HepG2 (cell line): Measurements from ENCODE around the gene ESYT1. TPM values are rescaled to one million over a fixed set of nuclear protein-coding genes. Genes with fewer than 3 reads are reported as not detected.
A peak's percentile ranks its signal among the peaks of the same experiment; 100 is the strongest.

Experiments used
- CCDC6 ChIP-seq: sonication (generic); formaldehyde crosslinking; IDR thresholded peaks from 2 replicates; pipeline ENCODE4 v1.8.1; 2022; ENCODE audit warnings: mild to moderate bottlenecking, missing genetic modification reagents, moderate library complexity
- CEBPB ChIP-seq: IDR thresholded peaks from 2 replicates; pipeline ENCODE4 v1.6.1; 2011; ENCODE audit warnings: low read depth, low read length, improper control_type of control experiment, borderline replicate concordance
- ELF3 ChIP-seq: IDR thresholded peaks from 2 replicates; pipeline ENCODE4 v1.6.1; 2016; ENCODE audit warnings: missing genetic modification reagents, missing compliant biosample characterization
- FUBP1 ChIP-seq: sonication (generic); formaldehyde crosslinking; IDR thresholded peaks from 2 replicates; pipeline ENCODE4 v1.5.1; 2020; ENCODE audit warnings: missing genetic modification reagents, mild to moderate bottlenecking, borderline replicate concordance
- IKZF4 ChIP-seq: sonication (generic); formaldehyde crosslinking; IDR thresholded peaks from 2 replicates; pipeline ENCODE4 v1.5.1; 2020; ENCODE audit warnings: borderline replicate concordance, mild to moderate bottlenecking, low read depth, missing genetic modification reagents; ENCODE audit errors: not compliant biosample characterization
- MXI1 ChIP-seq: IDR thresholded peaks from 3 replicates; pipeline ENCODE4 v1.6.1; 2012; ENCODE audit warnings: low read depth, low read length, inconsistent platforms, borderline replicate concordance
- NCOR1 ChIP-seq: fragments of 200-600 bp; sonication (generic); IDR thresholded peaks from 2 replicates; pipeline ENCODE4 v1.7.0; 2017; ENCODE audit warnings: antibody characterized with exemption, low read length, borderline replicate concordance
- NRL ChIP-seq: sonication (generic); formaldehyde crosslinking; IDR thresholded peaks from 2 replicates; pipeline ENCODE4 v1.5.0; 2020; ENCODE audit warnings: missing genetic modification reagents, mild to moderate bottlenecking, moderate library complexity, borderline replicate concordance
- POLR2A ChIP-seq, 2 experiments: IDR thresholded peaks; 2 replicates each; pipeline ENCODE4 v1.6.1; 2011; ENCODE audit warnings: low read depth in 2 of 2, low read length in 2 of 2, mild to moderate bottlenecking in 1 of 2, moderate library complexity in 1 of 2; ENCODE audit not compliant: insufficient read depth in 1 of 2
- POLR2AphosphoS2 ChIP-seq: IDR thresholded peaks from 2 replicates; pipeline ENCODE4 v1.6.1; 2011; ENCODE audit warnings: low read depth, low read length, improper control_type of control experiment
- SALL1 ChIP-seq: sonication (generic); formaldehyde crosslinking; IDR thresholded peaks from 2 replicates; pipeline ENCODE4 v1.8.0; 2022; ENCODE audit warnings: mild to moderate bottlenecking, missing genetic modification reagents
- SRSF1 ChIP-seq: fragments of 200-400 bp; formaldehyde crosslinking; optimal IDR thresholded peaks from 2 replicates; pipeline ENCODE3; 2017; ENCODE audit warnings: mild to moderate bottlenecking, low read depth, low read length, moderate library complexity
- ZNF10 ChIP-seq: sonication (generic); formaldehyde crosslinking; IDR thresholded peaks from 2 replicates; pipeline ENCODE4 v1.4.0; 2020; ENCODE audit warnings: mild to moderate bottlenecking, low read depth, missing genetic modification reagents, borderline replicate concordance
- ZNF136 ChIP-seq: sonication (generic); formaldehyde crosslinking; IDR thresholded peaks from 2 replicates; pipeline ENCODE4 v1.8.1; 2022; ENCODE audit warnings: low read depth, mild to moderate bottlenecking, moderate library complexity, missing genetic modification reagents
- ZNF775 ChIP-seq: sonication (generic); formaldehyde crosslinking; IDR thresholded peaks from 2 replicates; pipeline ENCODE4 v1.4.0; 2020; ENCODE audit warnings: missing genetic modification reagents, mild to moderate bottlenecking, moderate library complexity, borderline replicate concordance
- ZNF891 ChIP-seq: sonication (generic); formaldehyde crosslinking; IDR thresholded peaks from 2 replicates; pipeline ENCODE4 v1.5.0; 2020; ENCODE audit warnings: mild to moderate bottlenecking, missing genetic modification reagents
- ZSCAN12 ChIP-seq: sonication (generic); formaldehyde crosslinking; IDR thresholded peaks from 2 replicates; pipeline ENCODE4 v1.9.0; 2021; ENCODE audit warnings: mild to moderate bottlenecking, missing genetic modification reagents
- ZSCAN31 ChIP-seq: sonication (generic); formaldehyde crosslinking; IDR thresholded peaks from 2 replicates; pipeline ENCODE4 v1.5.0; 2020; ENCODE audit warnings: low read depth, mild to moderate bottlenecking, missing genetic modification reagents
- ZZZ3 ChIP-seq: sonication (generic); formaldehyde crosslinking; IDR thresholded peaks from 2 replicates; pipeline ENCODE4 v1.4.0; 2020; ENCODE audit warnings: missing genetic modification reagents, mild to moderate bottlenecking, borderline replicate concordance
- polyA plus RNA-seq, 8 experiments: library from polyadenylated mRNA; depleted of rRNA in 3 of 8; stranded (reverse) in 7 of 8; unstranded in 1 of 8; fragments of >200 nt; fragmentation: Illumina TruSeq in 4 of 8; extraction: Trizol in 4 of 8; gene quantifications; 2 replicates each; pipeline versions ENCODE4 v1.2.1 to v1.2.3, GENCODE V29; 2011 to 2016; ENCODE audit warnings: low read depth in 4 of 8, missing spikeins in 1 of 8, mixed read lengths in 1 of 8; ENCODE audit not compliant: insufficient read depth in 1 of 8
- total RNA-seq, 5 experiments: library from RNA; depleted of rRNA; stranded (reverse); fragments of >200 nt; fragmentation: Illumina TruSeq; extraction: Trizol; gene quantifications; 2 replicates each; pipeline ENCODE4 v1.2.3, GENCODE V29; 2016; ENCODE audit warnings: low read depth in 1 of 5
- TF ChIP-seq, protein P1 (sequence below): sonication (generic); formaldehyde crosslinking; IDR thresholded peaks from 2 replicates; pipeline ENCODE4 v1.5.1; 2020; ENCODE audit warnings: mild to moderate bottlenecking, missing genetic modification reagents, moderate library complexity
- TF ChIP-seq, protein P2 (sequence below): sonication (generic); formaldehyde crosslinking; IDR thresholded peaks from 2 replicates; pipeline ENCODE4 v1.5.1; 2020; ENCODE audit warnings: mild to moderate bottlenecking, moderate library complexity, missing genetic modification reagents
- TF ChIP-seq, protein P3 (sequence below): IDR thresholded peaks from 2 replicates; pipeline ENCODE4 v1.6.1; 2016; ENCODE audit warnings: mild to moderate bottlenecking

The ESYT1 gene
- total and polyA plus RNA-seq, 2 of the 13 experiments (the other 11 are each of a cell fraction or from before 2014, with no cell fraction given) = 66.9 to 71.0 TPM

DNA sequence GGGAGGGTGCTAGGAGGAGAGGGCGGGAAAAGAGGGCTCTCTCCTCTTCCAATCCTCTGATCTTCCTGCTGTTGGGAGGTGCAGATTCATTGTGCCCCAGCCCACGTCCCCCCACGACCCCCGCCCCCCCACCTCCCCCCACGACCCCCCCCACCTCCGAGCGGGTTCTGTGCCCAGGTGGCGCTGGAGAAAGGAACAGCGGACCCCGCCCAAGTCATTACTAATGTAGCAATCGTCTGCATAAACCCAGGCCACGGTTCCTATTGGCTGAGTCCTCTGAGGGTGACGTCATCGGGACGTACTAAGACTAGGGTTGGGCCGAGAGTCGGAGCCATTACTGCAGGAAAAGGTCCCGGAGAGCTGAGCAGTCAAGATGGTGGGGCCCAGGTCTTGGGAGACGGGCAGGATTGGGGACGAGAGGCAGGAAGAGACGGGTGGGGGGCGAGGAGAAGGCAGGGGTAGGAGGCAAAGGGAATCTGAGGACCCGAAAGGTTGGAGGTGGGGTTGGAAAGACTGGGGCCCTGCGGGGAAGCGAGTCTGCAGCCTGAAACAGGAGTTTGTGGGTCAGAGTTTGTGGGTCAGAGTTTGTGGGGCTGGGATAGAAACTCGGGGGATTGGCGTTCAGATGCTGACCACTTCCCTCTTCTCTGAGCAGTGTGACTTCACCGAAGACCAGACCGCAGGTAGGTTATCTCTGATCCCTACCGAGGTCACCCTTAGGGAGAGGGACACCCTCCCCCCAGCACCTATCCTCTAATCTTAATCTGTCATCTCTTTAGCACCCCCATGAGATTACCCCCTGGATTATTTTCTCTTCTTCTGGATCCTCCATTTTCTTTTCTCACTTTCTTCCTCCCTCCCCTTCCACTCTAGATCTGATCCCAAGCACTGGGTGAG, 30.2 kb downstream of the ESYT1 start, which contains the start of gene MYL6 (continued):
- TF ChIP-seq, protein P1, sequence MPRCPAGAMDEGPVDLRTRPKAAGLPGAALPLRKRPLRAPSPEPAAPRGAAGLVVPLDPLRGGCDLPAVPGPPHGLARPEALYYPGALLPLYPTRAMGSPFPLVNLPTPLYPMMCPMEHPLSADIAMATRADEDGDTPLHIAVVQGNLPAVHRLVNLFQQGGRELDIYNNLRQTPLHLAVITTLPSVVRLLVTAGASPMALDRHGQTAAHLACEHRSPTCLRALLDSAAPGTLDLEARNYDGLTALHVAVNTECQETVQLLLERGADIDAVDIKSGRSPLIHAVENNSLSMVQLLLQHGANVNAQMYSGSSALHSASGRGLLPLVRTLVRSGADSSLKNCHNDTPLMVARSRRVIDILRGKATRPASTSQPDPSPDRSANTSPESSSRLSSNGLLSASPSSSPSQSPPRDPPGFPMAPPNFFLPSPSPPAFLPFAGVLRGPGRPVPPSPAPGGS (CRISPR knock-in tag) = peak; percentile 73; the same call in 1 of the 2 replicates
- TF ChIP-seq IKZF4 (CRISPR knock-in tag) (peak; percentile 47), ZNF10 (no peak), NCOR1 (peak; percentile 21; the same call in 1 of the 2 replicates), ZSCAN12 (CRISPR knock-in tag) (no peak), ZNF891 (peak; percentile 66; the same call in 1 of the 2 replicates), POLR2AphosphoS2 (peak; percentile 97), POLR2A (IDR thresholded peaks at IDR 0.05; ENCODE audit: insufficient read depth in 1 of 2, low read depth in 2 of 2, low read length in 2 of 2) (peak; percentile 98 to 99), ELF3 (CRISPR knock-in tag) (peak; percentile 22; the same call in 1 of the 2 replicates), CCDC6 (peak; percentile 20; the same call in 1 of the 2 replicates), SRSF1 (peak; percentile 62), NRL (CRISPR knock-in tag) (no peak), ZSCAN31 (0 out of 2 replicates have a peak, but pooled peaks have one; percentile 39), CEBPB (peak; percentile 89), FUBP1 (peak; percentile 88; the same call in 1 of the 2 replicates), SALL1 (CRISPR knock-in tag) (peak; percentile 80), ZNF136 (CRISPR knock-in tag) (0 out of 2 replicates have a peak, but pooled peaks have one; percentile 54), ZZZ3 (CRISPR knock-in tag) (peak; percentile 31; the same call in 1 of the 2 replicates), ZNF775 (CRISPR knock-in tag) (no peak), MXI1 (peak; percentile 67; the same call in 1 of the 3 replicates)
- TF ChIP-seq, protein P2, sequence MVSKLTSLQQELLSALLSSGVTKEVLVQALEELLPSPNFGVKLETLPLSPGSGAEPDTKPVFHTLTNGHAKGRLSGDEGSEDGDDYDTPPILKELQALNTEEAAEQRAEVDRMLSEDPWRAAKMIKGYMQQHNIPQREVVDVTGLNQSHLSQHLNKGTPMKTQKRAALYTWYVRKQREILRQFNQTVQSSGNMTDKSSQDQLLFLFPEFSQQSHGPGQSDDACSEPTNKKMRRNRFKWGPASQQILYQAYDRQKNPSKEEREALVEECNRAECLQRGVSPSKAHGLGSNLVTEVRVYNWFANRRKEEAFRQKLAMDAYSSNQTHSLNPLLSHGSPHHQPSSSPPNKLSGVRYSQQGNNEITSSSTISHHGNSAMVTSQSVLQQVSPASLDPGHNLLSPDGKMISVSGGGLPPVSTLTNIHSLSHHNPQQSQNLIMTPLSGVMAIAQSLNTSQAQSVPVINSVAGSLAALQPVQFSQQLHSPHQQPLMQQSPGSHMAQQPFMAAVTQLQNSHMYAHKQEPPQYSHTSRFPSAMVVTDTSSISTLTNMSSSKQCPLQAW (CRISPR knock-in tag) = 0 out of 2 replicates have a peak, but pooled peaks have one; percentile 60
- TF ChIP-seq, protein P3, sequence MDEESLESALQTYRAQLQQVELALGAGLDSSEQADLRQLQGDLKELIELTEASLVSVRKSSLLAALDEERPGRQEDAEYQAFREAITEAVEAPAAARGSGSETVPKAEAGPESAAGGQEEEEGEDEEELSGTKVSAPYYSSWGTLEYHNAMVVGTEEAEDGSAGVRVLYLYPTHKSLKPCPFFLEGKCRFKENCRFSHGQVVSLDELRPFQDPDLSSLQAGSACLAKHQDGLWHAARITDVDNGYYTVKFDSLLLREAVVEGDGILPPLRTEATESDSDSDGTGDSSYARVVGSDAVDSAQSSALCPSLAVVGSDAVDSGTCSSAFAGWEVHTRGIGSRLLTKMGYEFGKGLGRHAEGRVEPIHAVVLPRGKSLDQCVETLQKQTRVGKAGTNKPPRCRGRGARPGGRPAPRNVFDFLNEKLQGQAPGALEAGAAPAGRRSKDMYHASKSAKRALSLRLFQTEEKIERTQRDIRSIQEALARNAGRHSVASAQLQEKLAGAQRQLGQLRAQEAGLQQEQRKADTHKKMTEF = 0 out of 2 replicates have a peak, but pooled peaks have one; percentile 18
